GM18951 (cell line): ENCODE results near the gene ZNG1A.
"Not testable (repeated sequence)": the region's sequence is repeated elsewhere in the genome, so short reads cannot be mapped to it uniquely, and the experiment has no call there.

ENCODE experiments used
- POLR2A ChIP-seq: IDR thresholded peaks from 4 replicates; pipeline ENCODE4 v1.6.1; 2011; ENCODE audit warnings: mild to moderate bottlenecking; ENCODE audit not compliant: insufficient read length, insufficient read depth; ENCODE audit errors: extremely low read depth
- in situ Hi-C: fragments of 300-500 bp; cut with MboI; formaldehyde crosslinking; loops from one replicate; pipeline ENCODE4 v1.12.0; 2022; ENCODE audit warnings: low sequenced_read_pairs, mixed read lengths, inconsistent platforms; ENCODE audit not compliant: unreplicated experiment

ZNG1A gene

GRCh38 chr9:178970-179383 lies at the start of gene ZNG1A:
TSS of gene ZNG1A (minus strand) at chr9:179056. CDS start at chr9:178969, 87 bp downstream.
- in situ Hi-C loops = not testable (repeated sequence)

GRCh38 chr9:227860-228259 lies 49.0 kb upstream of the ZNG1A start:
- in situ Hi-C loops = no loop called here

GRCh38 chr9:224582-225520 lies 46.0 kb upstream of the ZNG1A start:
- in situ Hi-C loops = no loop called here
- no peak for TF ChIP-seq POLR2A

More at GRCh38 chr9:227860-228259, 49.0 kb upstream of the ZNG1A start:
- TF ChIP-seq POLR2A = no peak

- in situ Hi-C loops = no loop called here
- no peak for TF ChIP-seq POLR2A
These were observed 45.2 kb upstream of the ZNG1A start for GRCh38 chr9:224026-224425.

- in situ Hi-C loops = no loop called here
- no peak for TF ChIP-seq POLR2A
These were observed 44.3 kb upstream of the ZNG1A start for GRCh38 chr9:223152-223551.

- TF ChIP-seq POLR2A = no peak
- in situ Hi-C loops = no loop called here
These were observed 43.3 kb upstream of the ZNG1A start for GRCh38 chr9:221989-222776.

GRCh38 chr9:219670-220365 lies 41.0 kb upstream of the ZNG1A start:
- in situ Hi-C loops = no loop called here
- no peak for TF ChIP-seq POLR2A

GRCh38 chr9:219036-219435 lies 40.2 kb upstream of the ZNG1A start:
- in situ Hi-C loops = not testable (repeated sequence)

GRCh38 chr9:217950-218349 lies 39.1 kb upstream of the ZNG1A start:
- no peak for TF ChIP-seq POLR2A
- in situ Hi-C loops = no loop called here

GRCh38 chr9:216866-217265 lies 38.0 kb upstream of the ZNG1A start:
- TF ChIP-seq POLR2A = no peak
- in situ Hi-C loops = no loop called here

GRCh38 chr9:215631-216155 lies 36.8 kb upstream of the ZNG1A start:
- in situ Hi-C loops = no loop called here
- TF ChIP-seq POLR2A = no peak

GRCh38 chr9:214648-215493 lies 36.0 kb upstream of the ZNG1A start, which contains the start of gene DOCK8:
TSS of gene DOCK8 (plus strand) at chr9:214865. CDS start at chr9:214977, 112 bp downstream.
- TF ChIP-seq POLR2A = peak; percentile 58
- in situ Hi-C loops = no loop called here
